H9 (cell line): ENCODE data around the gene ANKMY2. TPM values are rescaled to one million over a fixed set of nuclear protein-coding genes. Genes with fewer than 3 reads are reported as not detected.

Source experiments
- DNase-seq: peaks from one replicate; pipeline ENCODE4 v3.0.0-alpha.2; 2017
- H2AFZ ChIP-seq: one replicate; pipeline ENCODE4 v1.6.1; 2013; ENCODE audit warnings: mild to moderate bottlenecking, low read length, control low read depth, moderate library complexity
- H2AK5ac ChIP-seq: 2 replicates; pipeline ENCODE4 v1.6.1; 2013; ENCODE audit warnings: low read length, control low read depth, mixed read lengths; ENCODE audit not compliant: insufficient read length
- H2BK120ac ChIP-seq: one replicate; pipeline ENCODE4 v1.6.1; 2013; ENCODE audit warnings: low read depth, mild to moderate bottlenecking, low read length, control low read depth, inconsistent platforms; ENCODE audit not compliant: poor library complexity, severe bottlenecking
- H2BK12ac ChIP-seq: 2 replicates; pipeline ENCODE4 v1.6.1; 2013; ENCODE audit warnings: low read length, control low read depth, mixed read lengths, low read depth; ENCODE audit not compliant: insufficient read length
- H2BK15ac ChIP-seq: 2 replicates; pipeline ENCODE4 v1.6.1; 2013; ENCODE audit warnings: low read depth, low read length, control low read depth
- H2BK20ac ChIP-seq: one replicate; pipeline ENCODE4 v1.6.1; 2013; ENCODE audit warnings: low read depth, mild to moderate bottlenecking, low read length, control low read depth, inconsistent platforms; ENCODE audit not compliant: poor library complexity, severe bottlenecking
- H2BK5ac ChIP-seq: 2 replicates; pipeline ENCODE4 v1.6.1; 2013; ENCODE audit warnings: low read length, control low read depth, mixed read lengths; ENCODE audit not compliant: insufficient read length
- H3K14ac ChIP-seq: 2 replicates; pipeline ENCODE4 v1.6.1; 2013; ENCODE audit warnings: low read length, control low read depth; ENCODE audit not compliant: insufficient read depth
- H3K18ac ChIP-seq: 2 replicates; pipeline ENCODE4 v1.6.1; 2013; ENCODE audit warnings: low read depth, mild to moderate bottlenecking, mixed read lengths, low read length, control low read depth; ENCODE audit not compliant: insufficient read length
- H3K23ac ChIP-seq: 2 replicates; pipeline ENCODE4 v1.6.1; 2013; ENCODE audit warnings: low read length, control low read depth, mixed read lengths, low read depth; ENCODE audit not compliant: insufficient read length
- H3K23me2 ChIP-seq: 2 replicates; pipeline ENCODE4 v1.6.1; 2013; ENCODE audit warnings: low read depth, mild to moderate bottlenecking, mixed read lengths, low read length, control low read depth; ENCODE audit not compliant: insufficient read length, poor library complexity, severe bottlenecking
- H3K27ac ChIP-seq: 2 replicates; pipeline ENCODE4 v1.5.1; 2013; ENCODE audit warnings: low read length, control low read depth, mixed read lengths, low read depth; ENCODE audit not compliant: insufficient read length
- H3K27me3 ChIP-seq: 2 replicates; pipeline ENCODE4 v1.6.1; 2013; ENCODE audit warnings: low read length, control low read depth, inconsistent platforms; ENCODE audit not compliant: insufficient read depth
- H3K4ac ChIP-seq: 2 replicates; pipeline ENCODE4 v1.6.1; 2013; ENCODE audit warnings: low read depth, mild to moderate bottlenecking, control low read depth, inconsistent platforms, low read length, moderate library complexity
- H3K4me1 ChIP-seq: 2 replicates; pipeline ENCODE4 v1.6.1; 2013; ENCODE audit warnings: low read length, control low read depth, inconsistent platforms; ENCODE audit not compliant: insufficient read depth
- H3K4me2 ChIP-seq: 2 replicates; pipeline ENCODE4 v1.6.1; 2013; ENCODE audit warnings: low read length, control low read depth, mixed read lengths; ENCODE audit not compliant: insufficient read length, insufficient read depth
- H3K56ac ChIP-seq: 2 replicates; pipeline ENCODE4 v1.6.1; 2013; ENCODE audit warnings: low read depth, mild to moderate bottlenecking, mixed read lengths, low read length, control low read depth; ENCODE audit not compliant: insufficient read length
- H3K79me1 ChIP-seq: 2 replicates; pipeline ENCODE4 v1.6.1; 2013; ENCODE audit warnings: low read depth, mild to moderate bottlenecking, moderate library complexity, low read length, control low read depth, inconsistent platforms; ENCODE audit not compliant: insufficient read depth, poor library complexity, severe bottlenecking
- H3K79me2 ChIP-seq: 2 replicates; pipeline ENCODE4 v1.6.1; 2013; ENCODE audit warnings: low read length, control low read depth, inconsistent platforms; ENCODE audit not compliant: insufficient read depth
- H3K9ac ChIP-seq: 2 replicates; pipeline ENCODE4 v1.6.1; 2013; ENCODE audit warnings: low read length, control low read depth, mixed read lengths; ENCODE audit not compliant: insufficient read length; ENCODE audit errors: extremely low read depth
- H3K9me3 ChIP-seq: one replicate; pipeline ENCODE4 v1.6.1; 2013; ENCODE audit warnings: low read depth, low read length, inconsistent platforms; ENCODE audit not compliant: control insufficient read depth
- H3T11ph ChIP-seq: one replicate; pipeline ENCODE4 v1.6.1; 2013; ENCODE audit warnings: mild to moderate bottlenecking, low read length, control low read depth, inconsistent platforms
- H4K20me1 ChIP-seq: one replicate; pipeline ENCODE4 v1.6.1; 2013; ENCODE audit not compliant: control insufficient read depth, insufficient read length, insufficient read depth
- H4K5ac ChIP-seq: 2 replicates; pipeline ENCODE4 v1.6.1; 2013; ENCODE audit warnings: low read depth, mild to moderate bottlenecking, mixed read lengths, low read length, control low read depth; ENCODE audit not compliant: insufficient read length
- H4K8ac ChIP-seq: replicated peaks from 2 replicates; pipeline ENCODE4 v1.6.1; 2013; ENCODE audit warnings: low read length, control low read depth, mixed read lengths, low read depth; ENCODE audit not compliant: insufficient read length
- H4K91ac ChIP-seq: 2 replicates; pipeline ENCODE4 v1.6.1; 2013; ENCODE audit warnings: low read depth, mild to moderate bottlenecking, moderate library complexity, mixed read lengths, low read length, control low read depth; ENCODE audit not compliant: insufficient read length
- H3K27ac Mint-ChIP-seq, 3 experiments: 2 replicates in 2 of 3; 3 replicates in 1 of 3; pipeline ENCODE4 v1.8.0; 2020 to 2021; ENCODE audit warnings: mixed read lengths in 3 of 3, mild to moderate bottlenecking in 1 of 3, moderate library complexity in 1 of 3
- H3K27me3 Mint-ChIP-seq: 2 replicates; pipeline ENCODE4 v1.8.0; 2021; ENCODE audit warnings: low read depth, mild to moderate bottlenecking, moderate library complexity, mixed read lengths
- H3K36me3 Mint-ChIP-seq, 3 experiments: 2 replicates in 2 of 3; 3 replicates in 1 of 3; pipeline ENCODE4 v1.8.0; 2020 to 2021; ENCODE audit warnings: low read depth in 3 of 3, mixed read lengths in 3 of 3; ENCODE audit not compliant: insufficient read depth in 1 of 3
- H3K4me1 Mint-ChIP-seq, 2 experiments: 2 replicates each; pipeline ENCODE4 v1.8.0; 2020; ENCODE audit warnings: mixed read lengths in 2 of 2
- H3K4me3 Mint-ChIP-seq, 2 experiments: 2 replicates in 1 of 2; 3 replicates in 1 of 2; pipeline ENCODE4 v1.8.0; 2020 to 2021; ENCODE audit warnings: mild to moderate bottlenecking in 2 of 2, mixed read lengths in 2 of 2, moderate library complexity in 1 of 2
- H3K9me3 Mint-ChIP-seq, 2 experiments: 2 replicates in 1 of 2; 3 replicates in 1 of 2; pipeline ENCODE4 v1.8.0; 2020; ENCODE audit warnings: mild to moderate bottlenecking in 2 of 2, mixed read lengths in 2 of 2, moderate library complexity in 1 of 2
- WGBS: extraction: QIAGEN DNeasy Blood & Tissue Kit; methylation state at CpG from one replicate; pipeline ENCODE4 v1.1.7; 2013; ENCODE audit warnings: missing lambda C conversion rate, low lambda C conversion rate, mixed read lengths; ENCODE audit not compliant: insufficient read length; ENCODE audit errors: extremely low coverage; 5-methylcytosine and 5-hydroxymethylcytosine counted together
- total RNA-seq: library from RNA; stranded (reverse); gene quantifications from 2 replicates; pipeline ENCODE4 v1.2.1, GENCODE V29; 2021
- TF ChIP-seq, protein P1 (sequence below): fragments of 200-600 bp; sonication (generic); conservative IDR thresholded peaks from 3 replicates; pipeline ENCODE4 v1.8.0; 2021; ENCODE audit warnings: antibody characterized with exemption, mild to moderate bottlenecking

Gene ANKMY2
- total RNA-seq, 1 experiment from 2014 or later = 12.7 TPM

DNA sequence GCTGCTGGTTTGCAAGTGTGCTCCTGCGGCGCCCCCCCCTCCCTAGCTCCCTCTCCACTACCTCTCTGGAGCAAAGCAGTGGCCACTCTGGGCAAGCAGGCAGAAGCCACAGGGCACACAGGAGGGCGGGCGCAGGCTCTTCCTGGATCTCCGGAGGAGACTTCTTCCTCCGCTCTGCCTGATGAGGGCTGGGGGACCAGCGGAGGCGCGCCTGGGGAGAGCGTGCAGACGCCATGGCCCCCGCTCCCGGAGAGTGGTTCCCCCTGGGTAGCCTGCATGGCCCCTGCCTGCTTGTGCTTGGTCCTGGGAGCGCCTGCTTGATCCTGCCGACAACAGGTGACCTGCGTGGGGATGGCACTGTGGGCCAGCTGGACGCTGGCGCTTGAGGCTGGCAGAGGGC lies 29.0 kb downstream of the ANKMY2 start:
- H3K27me3 Mint-ChIP-seq = no peaks in the 10 kb centered on the region
- H3K4me1 Mint-ChIP-seq = peaks cover 14 to 18% of the 10 kb centered on the region in 2 experiments
- Histone ChIP-seq H4K8ac (no peak overlapping the region), H4K5ac (no peak overlapping the region), H4K91ac (no peak overlapping the region), H3K79me1 (no peaks in the 10 kb centered on the region), H2BK120ac (no peak overlapping the region), H2BK20ac (no peak overlapping the region), H3K4me1 (no peaks in the 10 kb centered on the region; the same call in 1 of the 2 replicates), H2AK5ac (no peak overlapping the region), H3K56ac (no peak overlapping the region), H3K18ac (no peak overlapping the region), H3K9me3 (no peaks in the 10 kb centered on the region), H2BK5ac (no peak overlapping the region), H3K27me3 (no peaks in the 10 kb centered on the region), H3K23me2 (no peaks in the 10 kb centered on the region), H3K23ac (no peak overlapping the region), H2BK12ac (no peak overlapping the region), H3K4ac (no peak overlapping the region), H4K20me1 (no peaks in the 10 kb centered on the region), H3K14ac (peak overlapping the region; percentile 39; the same call in 1 of the 2 replicates), H3T11ph (no peak overlapping the region), H2BK15ac (no peak overlapping the region), H3K27ac (no peak overlapping the region), H3K4me2 (no peak overlapping the region), H2AFZ (no peak overlapping the region), H3K79me2 (no peaks in the 10 kb centered on the region), H3K9ac (no peak overlapping the region)
- TF ChIP-seq, protein P1, sequence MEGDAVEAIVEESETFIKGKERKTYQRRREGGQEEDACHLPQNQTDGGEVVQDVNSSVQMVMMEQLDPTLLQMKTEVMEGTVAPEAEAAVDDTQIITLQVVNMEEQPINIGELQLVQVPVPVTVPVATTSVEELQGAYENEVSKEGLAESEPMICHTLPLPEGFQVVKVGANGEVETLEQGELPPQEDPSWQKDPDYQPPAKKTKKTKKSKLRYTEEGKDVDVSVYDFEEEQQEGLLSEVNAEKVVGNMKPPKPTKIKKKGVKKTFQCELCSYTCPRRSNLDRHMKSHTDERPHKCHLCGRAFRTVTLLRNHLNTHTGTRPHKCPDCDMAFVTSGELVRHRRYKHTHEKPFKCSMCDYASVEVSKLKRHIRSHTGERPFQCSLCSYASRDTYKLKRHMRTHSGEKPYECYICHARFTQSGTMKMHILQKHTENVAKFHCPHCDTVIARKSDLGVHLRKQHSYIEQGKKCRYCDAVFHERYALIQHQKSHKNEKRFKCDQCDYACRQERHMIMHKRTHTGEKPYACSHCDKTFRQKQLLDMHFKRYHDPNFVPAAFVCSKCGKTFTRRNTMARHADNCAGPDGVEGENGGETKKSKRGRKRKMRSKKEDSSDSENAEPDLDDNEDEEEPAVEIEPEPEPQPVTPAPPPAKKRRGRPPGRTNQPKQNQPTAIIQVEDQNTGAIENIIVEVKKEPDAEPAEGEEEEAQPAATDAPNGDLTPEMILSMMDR = no peak
- DNase-seq = peak; percentile 62
- no peak overlapping the region for H3K27ac Mint-ChIP-seq
- WGBS = no CpG with 5 or more reads among the region's 18 CpGs
- no peaks in the 10 kb centered on the region; a peak in 1 of 5 replicates for H3K9me3 Mint-ChIP-seq
- H3K36me3 Mint-ChIP-seq = peaks cover 3 to 20% (median 8%) of the 10 kb centered on the region in 3 experiments; a peak in 5 of 7 replicates
- no peak overlapping the region for H3K4me3 Mint-ChIP-seq
